Eye (tissue), 1 donor: ENCODE measurements around the gene DIO2.
A peak's percentile ranks its signal among the peaks of the same experiment; 100 is the strongest.

Experiments used
- DNase-seq: peaks from one replicate; pipeline ENCODE4 v3.0.0-alpha.2; 2015

The DIO2 gene

GRCh38 chr14:80211153-80212022 lies at the start of gene DIO2:
DIO2 (minus strand) TSS chr14:80211504; CDS start chr14:80211472, 32 bp downstream.
- peak; percentile 42 for DNase-seq

GRCh38 chr14:80260645-80261044 lies 49.3 kb upstream of the DIO2 start:
- DNase-seq = peak; percentile 6

GRCh38 chr14:80239631-80240030 lies 28.3 kb upstream of the DIO2 start:
- no peak for DNase-seq

- no peak for DNase-seq
These were observed 25.8 kb upstream of the DIO2 start for GRCh38 chr14:80237143-80237542.

- DNase-seq = no peak
These were observed 22.3 kb upstream of the DIO2 start for GRCh38 chr14:80233470-80234089.

- no peak for DNase-seq
These were observed 20.4 kb upstream of the DIO2 start for GRCh38 chr14:80231702-80232101.

GRCh38 chr14:80223696-80224465 lies 12.6 kb upstream of the DIO2 start:
- DNase-seq = no peak

GRCh38 chr14:80216818-80217217 lies 5.5 kb upstream of the DIO2 start:
- no peak for DNase-seq

GRCh38 chr14:80215756-80216581 lies 4.7 kb upstream of the DIO2 start:
- DNase-seq = peak; percentile 22

GRCh38 chr14:80215081-80215480 lies 3.8 kb upstream of the DIO2 start:
- DNase-seq = no peak

- no peak for DNase-seq
These were observed 2.3 kb upstream of the DIO2 start for GRCh38 chr14:80213602-80214001.

GRCh38 chr14:80212023-80212397 lies 706 bp upstream of the DIO2 start:
- peak; percentile 56 for DNase-seq

- no peak for DNase-seq
These were observed 2.8 kb downstream of the DIO2 start for GRCh38 chr14:80208461-80208860.

- DNase-seq = no peak
These were observed 4.8 kb downstream of the DIO2 start for GRCh38 chr14:80206351-80207080.

- no peak for DNase-seq
These were observed 8.3 kb downstream of the DIO2 start for GRCh38 chr14:80202888-80203562.

GRCh38 chr14:80200093-80200492 lies 11.2 kb downstream of the DIO2 start:
- no peak for DNase-seq

GRCh38 chr14:80188571-80188970 lies 22.7 kb downstream of the DIO2 start:
- DNase-seq = no peak

- no peak for DNase-seq
These were observed 25.0 kb downstream of the DIO2 start for GRCh38 chr14:80186301-80186800.

GRCh38 chr14:80176893-80177292 lies 34.4 kb downstream of the DIO2 start:
- no peak for DNase-seq

GRCh38 chr14:80172375-80173051 lies 38.8 kb downstream of the DIO2 start:
- no peak for DNase-seq
